Measurements from ENCODE around the gene TCF12. TPM values are rescaled to one million over a fixed set of nuclear protein-coding genes. Genes with fewer than 3 reads are reported as not detected.

Gene TCF12
- total and polyA plus RNA-seq, 2 of the 8 experiments (the other 6 are each of a cell fraction or from before 2014, with no cell fraction given) = 85.8 to 101 TPM

- Histone ChIP-seq H3K14ac (ENCODE audit: insufficient read length) (no peak overlapping the region), H4K5ac (ENCODE audit: insufficient read length, low read depth, low read length) (no peak overlapping the region), H3K36me3 (ENCODE audit: control insufficient read depth in 2 of 4, insufficient read depth in 4 of 4, low read length in 3 of 4) (no peaks in the 10 kb centered on the region), H3K56ac (replicated peaks; ENCODE audit: insufficient read length, low read depth, low read length) (no peak overlapping the region), H2BK15ac (ENCODE audit: low read length) (no peak overlapping the region), H3K9ac (replicated peaks in 1 of 4; ENCODE audit: extremely low read depth in 1 of 4, low read depth in 3 of 4, low read length in 3 of 4) (no peak overlapping the region), H3K9me3 (ENCODE audit: insufficient read depth in 2 of 2, low read depth in 1 of 2, low read length in 1 of 2) (no peaks in the 10 kb centered on the region), H3K4ac (replicated peaks; ENCODE audit: insufficient read length, low read depth, low read length) (no peak overlapping the region), H3K27me3 (replicated peaks in 1 of 4; ENCODE audit: control insufficient read depth in 3 of 4, extremely low read depth in 1 of 4, insufficient read depth in 3 of 4, low read length in 3 of 4) (no peaks in the 10 kb centered on the region), H3K4me3 (ENCODE audit: extremely low read depth in 1 of 4, insufficient read depth in 2 of 4, low read depth in 3 of 4, low read length in 4 of 4) (no peak overlapping the region), H3K23me2 (ENCODE audit: low read depth, low read length) (no peaks in the 10 kb centered on the region; the same call in 1 of the 2 replicates), H3K79me1 (ENCODE audit: low read depth, low read length) (no peaks in the 10 kb centered on the region), H3K27ac (ENCODE audit: low read depth, low read length) (no peak overlapping the region), H4K8ac (ENCODE audit: extremely low read depth, insufficient read depth, low read length) (no peak overlapping the region), H2BK12ac (ENCODE audit: low read depth, low read length) (no peak overlapping the region), H4K91ac (replicated peaks; ENCODE audit: insufficient read length, low read length) (no peak overlapping the region), H2BK20ac (ENCODE audit: low read length) (no peak overlapping the region), H2AK5ac (ENCODE audit: low read depth, low read length) (no peak overlapping the region), H3K23ac (ENCODE audit: insufficient read length) (no peak overlapping the region), H3K4me2 (ENCODE audit: insufficient read depth in 1 of 2, low read depth in 2 of 2, low read length in 2 of 2) (no peak overlapping the region), H4K20me1 (replicated peaks in 1 of 2; ENCODE audit: control insufficient read depth in 1 of 2, insufficient read depth in 2 of 2, low read length in 2 of 2) (no peaks in the 10 kb centered on the region), H2AFZ (ENCODE audit: low read length) (no peak overlapping the region), H3K4me1 (replicated peaks in 1 of 4; ENCODE audit: control insufficient read depth in 3 of 4, insufficient read depth in 4 of 4, low read length in 3 of 4) (peaks cover 0 to 3% (median 0%) of the 10 kb centered on the region in 4 experiments; a peak in 3 of 7 replicates), H2BK120ac (replicated peaks; ENCODE audit: low read depth, low read length) (no peak overlapping the region), H2BK5ac (ENCODE audit: low read depth, low read length) (no peak overlapping the region), H3K18ac (ENCODE audit: extremely low read depth, low read length) (no peak overlapping the region), H3K79me2 (ENCODE audit: control insufficient read depth in 1 of 2, insufficient read depth in 2 of 2, low read length in 2 of 2) (no peaks in the 10 kb centered on the region)
- no peak for FAIRE-seq
- DNase-seq (ENCODE audit: low read depth in 1 of 2, low spot score in 2 of 2) = no peak
- POLR2A ChIA-PET (ENCODE audit: partially characterized antibody) = interaction anchor here (0.6 kb wide), 1 partner anchor 32 kb away, joined by 3 read pairs; no protein-coding TSS in a partner anchor
- TF ChIP-seq JUN (IDR thresholded peaks at IDR 0.05; ENCODE audit: low read depth, low read length) (no peak), KDM1A (IDR thresholded peaks at IDR 0.05; ENCODE audit: borderline replicate concordance, low read length) (no peak), CREB1 (IDR thresholded peaks at IDR 0.05) (no peak), TCF12 (IDR thresholded peaks at IDR 0.05; ENCODE audit: low read depth, low read length) (no peak), SIX5 (IDR thresholded peaks at IDR 0.05; ENCODE audit: low read depth, low read length) (no peak), CHD1 (IDR thresholded peaks at IDR 0.05; ENCODE audit: low read depth, low read length) (no peak), BRCA1 (IDR thresholded peaks at IDR 0.05; ENCODE audit: low read depth, low read length) (no peak)
- CTCF ChIA-PET (ENCODE audit: partially characterized antibody) = interaction anchor here (1.4 kb wide), 1 partner anchor 12 kb away, joined by 5 read pairs; no protein-coding TSS in a partner anchor
Measured at GRCh38 chr15:57158589-57158988, 240.1 kb downstream of the TCF12 start.
